Mesothelial cell of epicardium (in vitro differentiated cells): ENCODE data around the gene PREX1. TPM values are rescaled to one million over a fixed set of nuclear protein-coding genes. Genes with fewer than 3 reads are reported as not detected.

Experiments
- DNase-seq, 2 experiments: peaks; one replicate each; pipeline ENCODE4 v3.0.0; 2021; ENCODE audit warnings: low spot score in 2 of 2; ENCODE audit not compliant: unreplicated experiment in 2 of 2
- H3K27ac Mint-ChIP-seq: 2 replicates; pipeline ENCODE4 v1.8.0; 2021; ENCODE audit warnings: mixed read lengths
- H3K27me3 Mint-ChIP-seq: 2 replicates; pipeline ENCODE4 v1.8.0; 2021; ENCODE audit warnings: low read depth, mixed read lengths
- H3K36me3 Mint-ChIP-seq: 2 replicates; pipeline ENCODE4 v1.8.0; 2021; ENCODE audit warnings: mixed read lengths
- H3K4me1 Mint-ChIP-seq: 2 replicates; pipeline ENCODE4 v1.8.0; 2021; ENCODE audit warnings: mixed read lengths
- H3K4me3 Mint-ChIP-seq: 2 replicates; pipeline ENCODE4 v1.8.0; 2021; ENCODE audit warnings: mild to moderate bottlenecking, moderate library complexity, mixed read lengths
- H3K9me3 Mint-ChIP-seq: 2 replicates; pipeline ENCODE4 v1.8.0; 2021; ENCODE audit warnings: mixed read lengths
- total RNA-seq: library from RNA; stranded (reverse); gene quantifications from 3 replicates; pipeline ENCODE4 v1.2.1, GENCODE V29; 2021
- TF ChIP-seq, protein P1 (sequence below): fragments of 200-600 bp; sonication (generic); IDR thresholded peaks from one replicate; pipeline ENCODE4 v1.5.0; 2021; ENCODE audit warnings: antibody characterized with exemption; ENCODE audit not compliant: unreplicated experiment

The PREX1 gene
- total RNA-seq, 1 donor from 2014 or later, result 8.3 TPM

GRCh38 chr20:48703511-48704219 lies 124.1 kb downstream of the PREX1 start:
- Mint-ChIP-seq H3K36me3 (no peaks in the 10 kb centered on the region), H3K27me3 (peaks cover 6% of the 10 kb centered on the region), H3K4me3 (no peak overlapping the region), H3K4me1 (peaks cover 11% of the 10 kb centered on the region), H3K27ac (no peak overlapping the region), H3K9me3 (no peaks in the 10 kb centered on the region)
- TF ChIP-seq, protein P1, sequence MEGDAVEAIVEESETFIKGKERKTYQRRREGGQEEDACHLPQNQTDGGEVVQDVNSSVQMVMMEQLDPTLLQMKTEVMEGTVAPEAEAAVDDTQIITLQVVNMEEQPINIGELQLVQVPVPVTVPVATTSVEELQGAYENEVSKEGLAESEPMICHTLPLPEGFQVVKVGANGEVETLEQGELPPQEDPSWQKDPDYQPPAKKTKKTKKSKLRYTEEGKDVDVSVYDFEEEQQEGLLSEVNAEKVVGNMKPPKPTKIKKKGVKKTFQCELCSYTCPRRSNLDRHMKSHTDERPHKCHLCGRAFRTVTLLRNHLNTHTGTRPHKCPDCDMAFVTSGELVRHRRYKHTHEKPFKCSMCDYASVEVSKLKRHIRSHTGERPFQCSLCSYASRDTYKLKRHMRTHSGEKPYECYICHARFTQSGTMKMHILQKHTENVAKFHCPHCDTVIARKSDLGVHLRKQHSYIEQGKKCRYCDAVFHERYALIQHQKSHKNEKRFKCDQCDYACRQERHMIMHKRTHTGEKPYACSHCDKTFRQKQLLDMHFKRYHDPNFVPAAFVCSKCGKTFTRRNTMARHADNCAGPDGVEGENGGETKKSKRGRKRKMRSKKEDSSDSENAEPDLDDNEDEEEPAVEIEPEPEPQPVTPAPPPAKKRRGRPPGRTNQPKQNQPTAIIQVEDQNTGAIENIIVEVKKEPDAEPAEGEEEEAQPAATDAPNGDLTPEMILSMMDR, result no peak
- DNase-seq, result no peak

- Mint-ChIP-seq H3K27me3 (peaks cover 6% of the 10 kb centered on the region), H3K9me3 (no peaks in the 10 kb centered on the region), H3K36me3 (no peaks in the 10 kb centered on the region), H3K4me1 (peaks cover 17% of the 10 kb centered on the region), H3K4me3 (no peak overlapping the region), H3K27ac (no peak overlapping the region)
- TF ChIP-seq, protein P1, result no peak
- no peak for DNase-seq
Measured at GRCh38 chr20:48703107-48703506, 124.7 kb downstream of the PREX1 start.

- DNase-seq, result no peak
- peaks cover 23% of the 10 kb centered on the region for H3K4me1 Mint-ChIP-seq
- peaks cover 6% of the 10 kb centered on the region for H3K27me3 Mint-ChIP-seq
- H3K36me3 Mint-ChIP-seq, result no peaks in the 10 kb centered on the region
- TF ChIP-seq, protein P1, result no peak
- H3K9me3 Mint-ChIP-seq, result no peaks in the 10 kb centered on the region
- no peak overlapping the region for H3K4me3 Mint-ChIP-seq
- no peak overlapping the region for H3K27ac Mint-ChIP-seq
Measured at GRCh38 chr20:48702455-48702913, 125.3 kb downstream of the PREX1 start.

DNA sequence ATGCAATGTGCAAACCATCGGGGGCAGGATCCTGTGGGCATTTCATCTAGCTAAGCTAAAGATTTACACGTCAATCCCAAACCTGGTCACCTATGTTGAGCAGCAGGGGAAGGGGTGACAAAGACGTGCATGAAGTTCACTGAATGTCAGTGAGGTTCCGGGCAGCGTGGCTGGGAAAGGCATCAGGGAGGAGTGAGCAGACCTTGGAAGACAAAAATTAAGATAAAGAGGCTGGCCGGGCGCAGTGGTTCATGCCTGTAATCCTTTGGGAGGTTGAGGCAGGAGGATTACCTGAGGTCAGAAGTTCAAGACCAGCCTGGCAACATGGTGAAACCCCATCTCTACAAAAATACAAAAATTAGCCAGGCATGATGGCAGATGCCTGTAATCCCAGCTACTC lies 126.1 kb downstream of the PREX1 start:
- DNase-seq, result no peak
- no peak overlapping the region for H3K4me3 Mint-ChIP-seq
- H3K27ac Mint-ChIP-seq, result no peak overlapping the region
- peaks cover 20% of the 10 kb centered on the region for H3K4me1 Mint-ChIP-seq
- TF ChIP-seq, protein P1, result no peak
- H3K27me3 Mint-ChIP-seq, result peaks cover 3% of the 10 kb centered on the region
- H3K9me3 Mint-ChIP-seq, result no peaks in the 10 kb centered on the region
- H3K36me3 Mint-ChIP-seq, result no peaks in the 10 kb centered on the region

DNA sequence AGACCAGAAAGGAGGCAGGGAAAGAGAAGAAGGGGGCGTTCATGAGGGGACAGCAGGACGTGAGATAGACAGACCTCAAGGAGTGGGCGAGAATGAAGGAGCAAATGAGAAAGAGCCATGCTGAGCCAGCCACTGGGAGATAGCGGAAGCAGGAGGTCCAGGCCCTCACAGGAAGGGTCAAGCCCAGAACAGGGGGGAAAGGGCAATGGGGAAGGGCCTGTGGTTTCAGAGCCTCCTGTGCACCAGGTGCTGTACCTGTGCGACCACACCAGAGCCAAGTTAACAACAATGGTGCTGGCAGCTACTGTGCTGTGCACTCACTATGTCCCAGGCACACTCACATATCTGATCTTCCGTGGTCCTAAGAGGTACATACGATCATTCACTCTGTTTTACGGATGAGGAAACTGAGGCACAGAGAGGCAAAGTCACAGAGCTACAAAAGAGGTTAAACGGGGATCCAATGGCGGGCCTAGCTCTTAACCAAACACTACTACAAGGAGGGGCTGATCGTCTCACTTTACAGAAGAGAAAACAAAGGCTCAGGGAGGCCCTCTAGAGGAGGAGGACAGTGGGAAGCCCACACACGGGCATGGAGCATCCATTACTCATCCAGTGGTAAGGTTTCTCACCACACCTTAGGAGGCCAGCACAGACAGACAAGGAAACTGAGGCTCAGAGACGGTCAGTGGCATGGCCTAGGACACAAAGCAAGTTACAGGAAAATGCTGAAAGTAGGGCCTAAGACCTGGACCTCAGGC lies 129.1 kb downstream of the PREX1 start:
- Mint-ChIP-seq H3K36me3 (no peaks in the 10 kb centered on the region), H3K4me3 (no peak overlapping the region), H3K27ac (peak overlapping the region; percentile 74), H3K4me1 (peaks cover 17% of the 10 kb centered on the region), H3K27me3 (no peaks in the 10 kb centered on the region), H3K9me3 (no peaks in the 10 kb centered on the region)
- TF ChIP-seq, protein P1, result no peak
- DNase-seq, result no peak
